ENCODE measurements around the gene DESI1.

Gene DESI1

DNA sequence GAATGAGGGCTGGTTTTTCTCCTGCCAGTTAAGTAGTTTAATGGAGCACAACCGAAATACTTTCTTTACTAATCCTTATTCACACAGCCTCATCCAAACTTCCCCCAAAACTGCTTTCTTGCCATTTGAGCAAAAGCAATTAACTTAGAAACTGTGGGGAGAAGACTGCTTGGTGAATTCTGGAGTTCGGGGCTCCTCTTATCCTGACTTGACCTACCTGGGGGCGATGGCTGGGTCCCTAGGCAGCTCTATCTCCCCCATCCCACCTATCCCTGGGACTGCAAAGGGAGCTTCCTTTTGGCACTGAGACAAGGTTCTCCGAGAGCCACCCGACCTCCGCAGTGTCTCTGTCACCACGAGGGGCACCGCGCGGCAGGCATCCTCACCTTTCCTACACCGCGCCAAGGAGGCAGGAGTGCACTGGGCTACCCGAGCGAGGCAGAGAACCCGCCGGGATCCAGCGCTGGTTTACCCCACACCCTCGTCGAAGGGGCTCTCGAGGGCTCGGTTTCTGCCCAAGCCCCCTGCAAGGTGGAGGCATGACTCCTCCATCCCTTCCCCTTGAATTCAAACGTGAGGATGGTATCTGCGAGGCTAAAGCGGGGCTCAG is 759 bp downstream of the DESI1 start:
- DNase-seq: peak; percentile 59
- Histone ChIP-seq H3K9me2 (replicated peaks; ENCODE audit: insufficient read depth, low read length) (no peaks in the 10 kb centered on the region), H3F3A (ENCODE audit: insufficient read depth, low read length) (no peaks in the 10 kb centered on the region), H3K9me3 (replicated peaks; ENCODE audit: insufficient read depth, low read length) (no peaks in the 10 kb centered on the region), H3K4me1 (ENCODE audit: low read length) (peaks cover 12% of the 10 kb centered on the region), H3K4me3 (ENCODE audit: low read length) (peak overlapping the region; percentile 98), H3K27me3 (replicated peaks; ENCODE audit: insufficient read depth, low read length) (no peaks in the 10 kb centered on the region), H3K4me2 (ENCODE audit: low read depth, low read length) (peak overlapping the region; percentile 68), H4K20me1 (ENCODE audit: insufficient read depth, low read length) (0 out of 2 replicates have a peak, but pooled peaks cover 3% of the 10 kb centered on the region), H3K9ac (ENCODE audit: low read length) (peak overlapping the region; percentile 89), H2AFZ (ENCODE audit: low read length) (peak overlapping the region; percentile 44), H3K36me3 (replicated peaks; ENCODE audit: insufficient read depth, low read length) (no peaks in the 10 kb centered on the region), H3K27ac (ENCODE audit: low read length) (peak overlapping the region; percentile 76), H3K79me2 (ENCODE audit: low read length) (peaks cover 88% of the 10 kb centered on the region)
- TF ChIP-seq, protein P1, sequence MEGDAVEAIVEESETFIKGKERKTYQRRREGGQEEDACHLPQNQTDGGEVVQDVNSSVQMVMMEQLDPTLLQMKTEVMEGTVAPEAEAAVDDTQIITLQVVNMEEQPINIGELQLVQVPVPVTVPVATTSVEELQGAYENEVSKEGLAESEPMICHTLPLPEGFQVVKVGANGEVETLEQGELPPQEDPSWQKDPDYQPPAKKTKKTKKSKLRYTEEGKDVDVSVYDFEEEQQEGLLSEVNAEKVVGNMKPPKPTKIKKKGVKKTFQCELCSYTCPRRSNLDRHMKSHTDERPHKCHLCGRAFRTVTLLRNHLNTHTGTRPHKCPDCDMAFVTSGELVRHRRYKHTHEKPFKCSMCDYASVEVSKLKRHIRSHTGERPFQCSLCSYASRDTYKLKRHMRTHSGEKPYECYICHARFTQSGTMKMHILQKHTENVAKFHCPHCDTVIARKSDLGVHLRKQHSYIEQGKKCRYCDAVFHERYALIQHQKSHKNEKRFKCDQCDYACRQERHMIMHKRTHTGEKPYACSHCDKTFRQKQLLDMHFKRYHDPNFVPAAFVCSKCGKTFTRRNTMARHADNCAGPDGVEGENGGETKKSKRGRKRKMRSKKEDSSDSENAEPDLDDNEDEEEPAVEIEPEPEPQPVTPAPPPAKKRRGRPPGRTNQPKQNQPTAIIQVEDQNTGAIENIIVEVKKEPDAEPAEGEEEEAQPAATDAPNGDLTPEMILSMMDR (IDR thresholded peaks at IDR 0.05; ENCODE audit: low read length): no peak
- no peak for TF ChIP-seq EZH2 (optimal IDR thresholded peaks at IDR 0.05; ENCODE audit: low read depth, low read length)
- TF ChIP-seq EZH2phosphoT487 (IDR thresholded peaks at IDR 0.05; ENCODE audit: low read length): no peak

DNA sequence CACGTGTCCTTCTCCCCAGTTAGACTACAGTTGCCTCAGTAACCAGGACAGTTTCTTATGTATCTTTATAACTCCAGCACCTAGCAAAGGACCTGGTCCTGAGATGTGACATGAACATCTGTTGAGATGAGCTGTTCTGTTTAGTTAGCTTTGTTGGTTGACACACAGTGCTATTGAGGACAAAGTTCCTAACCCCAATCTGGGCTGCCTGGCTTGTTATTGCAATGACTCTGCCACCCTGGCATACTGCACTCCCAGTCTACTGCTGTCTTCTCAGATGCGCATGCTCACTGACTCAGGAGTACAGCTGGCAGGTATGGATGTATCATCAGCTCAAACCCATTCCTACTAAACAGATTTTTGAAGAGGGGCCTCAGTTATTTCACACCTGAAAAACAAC is 7.4 kb downstream of the DESI1 start:
- H3K9me2 ChIP-seq (replicated peaks; ENCODE audit: insufficient read depth, low read length): no peaks in the 10 kb centered on the region
- H3K79me2 ChIP-seq (ENCODE audit: low read length): peaks cover 46% of the 10 kb centered on the region
- no peak overlapping the region for H3K9ac ChIP-seq (ENCODE audit: low read length)
- no peak for TF ChIP-seq EZH2phosphoT487 (IDR thresholded peaks at IDR 0.05; ENCODE audit: low read length)
- TF ChIP-seq, protein P1 (IDR thresholded peaks at IDR 0.05; ENCODE audit: low read length): no peak
- no peak for TF ChIP-seq EZH2 (optimal IDR thresholded peaks at IDR 0.05; ENCODE audit: low read depth, low read length)
- H3K27ac ChIP-seq (ENCODE audit: low read length): no peak overlapping the region
- no peaks in the 10 kb centered on the region for H4K20me1 ChIP-seq (ENCODE audit: insufficient read depth, low read length)
- no peak for DNase-seq
- no peak overlapping the region for H3K4me2 ChIP-seq (ENCODE audit: low read depth, low read length)
- H3K4me3 ChIP-seq (ENCODE audit: low read length): no peak overlapping the region
- H3K4me1 ChIP-seq (ENCODE audit: low read length): peaks cover 4% of the 10 kb centered on the region; the same call in 1 of the 2 replicates
- no peaks in the 10 kb centered on the region for H3K36me3 ChIP-seq (replicated peaks; ENCODE audit: insufficient read depth, low read length)
- no peak overlapping the region for H2AFZ ChIP-seq (ENCODE audit: low read length)
- no peaks in the 10 kb centered on the region for H3K9me3 ChIP-seq (replicated peaks; ENCODE audit: insufficient read depth, low read length)
- H3K27me3 ChIP-seq (replicated peaks; ENCODE audit: insufficient read depth, low read length): no peaks in the 10 kb centered on the region
- H3F3A ChIP-seq (ENCODE audit: insufficient read depth, low read length): no peaks in the 10 kb centered on the region

DNA sequence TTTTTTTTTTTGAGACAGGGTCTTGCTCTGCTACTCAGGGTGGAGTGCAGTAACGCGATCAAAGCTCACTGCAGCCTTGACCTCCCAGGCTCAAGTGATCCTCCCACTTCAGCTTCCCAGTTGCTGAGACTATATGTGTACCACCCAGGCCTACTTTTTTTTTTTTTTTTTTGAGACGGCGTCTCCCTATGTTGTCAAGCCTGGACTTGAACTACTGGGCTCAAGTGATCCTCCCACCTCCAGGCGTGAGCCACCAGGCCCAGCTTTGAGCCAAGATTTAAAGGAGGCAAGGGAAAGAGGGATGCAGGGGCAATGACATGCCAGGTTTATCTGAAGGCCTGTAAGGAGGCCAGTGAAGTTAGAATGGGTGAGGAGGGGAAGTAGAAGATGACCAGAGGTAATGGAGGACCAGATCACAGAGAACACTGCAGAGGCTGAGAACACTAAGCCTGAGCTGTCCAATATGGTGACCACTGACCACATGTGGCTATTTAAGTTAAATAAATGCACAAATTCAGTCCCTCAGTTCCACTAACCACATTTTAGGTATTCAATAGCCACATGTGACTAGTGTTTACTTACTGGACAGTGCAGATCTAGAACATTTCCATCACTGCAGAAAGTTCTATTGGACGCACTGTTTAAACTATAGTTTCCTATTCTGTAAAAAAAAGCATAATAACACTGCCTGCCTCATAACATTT is 8.1 kb downstream of the DESI1 start:
- Histone ChIP-seq H3K27me3 (replicated peaks; ENCODE audit: insufficient read depth, low read length) (no peaks in the 10 kb centered on the region), H3K27ac (ENCODE audit: low read length) (no peak overlapping the region), H3K9me2 (replicated peaks; ENCODE audit: insufficient read depth, low read length) (no peaks in the 10 kb centered on the region), H4K20me1 (ENCODE audit: insufficient read depth, low read length) (no peaks in the 10 kb centered on the region), H3K9me3 (replicated peaks; ENCODE audit: insufficient read depth, low read length) (no peaks in the 10 kb centered on the region), H3K4me3 (ENCODE audit: low read length) (no peak overlapping the region), H3K4me1 (ENCODE audit: low read length) (peaks cover 3% of the 10 kb centered on the region; the same call in 1 of the 2 replicates), H2AFZ (ENCODE audit: low read length) (no peak overlapping the region), H3F3A (ENCODE audit: insufficient read depth, low read length) (no peaks in the 10 kb centered on the region), H3K4me2 (ENCODE audit: low read depth, low read length) (no peak overlapping the region), H3K79me2 (ENCODE audit: low read length) (peaks cover 40% of the 10 kb centered on the region), H3K36me3 (replicated peaks; ENCODE audit: insufficient read depth, low read length) (no peaks in the 10 kb centered on the region), H3K9ac (ENCODE audit: low read length) (no peak overlapping the region)
- no peak for DNase-seq
- TF ChIP-seq EZH2phosphoT487 (IDR thresholded peaks at IDR 0.05; ENCODE audit: low read length): no peak
- TF ChIP-seq EZH2 (optimal IDR thresholded peaks at IDR 0.05; ENCODE audit: low read depth, low read length): no peak
- TF ChIP-seq, protein P1 (IDR thresholded peaks at IDR 0.05; ENCODE audit: low read length): no peak
